Epidermal melanocyte (primary cell): Measurements from ENCODE around the gene LYRM1.
"Not testable (repeated sequence)": the region's sequence is repeated elsewhere in the genome, so short reads cannot be mapped to it uniquely, and the experiment has no call there.

Experiments
- DNase-seq: peaks from one replicate; pipeline ENCODE4 v3.0.0; 2011; ENCODE audit warnings: low spot score; ENCODE audit not compliant: insufficient read length

LYRM1 gene

GRCh38 chr16:20931066-20931600, 30.6 kb downstream of the LYRM1 start:
- DNase-seq = no peak

GRCh38 chr16:20933589-20933988, 33.0 kb downstream of the LYRM1 start:
- DNase-seq = no peak

DNA sequence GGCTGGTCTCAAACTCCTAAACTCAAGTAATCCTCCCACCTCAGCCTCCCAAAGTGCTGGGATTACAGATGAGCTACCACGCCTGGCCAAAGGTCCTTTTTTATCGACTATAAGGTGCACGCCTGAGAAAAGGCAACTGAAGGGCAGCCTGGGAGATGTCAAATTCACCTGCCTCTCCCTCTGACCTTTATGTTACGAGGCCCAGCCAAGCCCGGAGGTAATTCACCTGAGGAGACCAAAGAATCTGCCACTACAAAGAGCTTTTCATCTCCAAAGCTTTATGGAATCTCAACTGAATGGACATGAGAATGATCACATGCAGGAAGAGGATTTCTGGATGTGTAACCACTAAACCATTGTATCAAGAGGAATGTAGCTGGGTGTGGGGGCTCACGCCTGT, 37.2 kb downstream of the LYRM1 start:
- DNase-seq = no peak

DNA sequence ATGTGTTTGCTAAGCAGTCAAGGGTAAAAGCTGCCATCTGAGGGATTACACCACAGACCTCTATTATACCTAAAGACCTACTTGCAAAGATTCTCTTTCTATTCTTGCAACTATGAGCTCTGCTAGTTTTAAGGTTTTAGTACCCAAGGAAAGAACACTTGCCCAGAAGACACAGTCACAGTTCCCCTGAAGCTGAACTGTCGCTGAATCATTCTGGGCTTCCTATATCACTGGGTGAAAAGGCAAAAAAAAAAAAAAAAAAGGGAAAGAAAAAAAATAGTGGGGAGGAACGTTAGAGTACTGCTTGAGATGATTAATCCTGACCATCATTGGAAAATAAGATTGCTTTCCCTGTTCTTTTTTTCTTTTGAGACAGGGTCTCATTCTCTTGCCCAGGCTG, 37.9 kb downstream of the LYRM1 start:
- no peak for DNase-seq

- DNase-seq = no peak
Measured at GRCh38 chr16:20939611-20940010, 39.0 kb downstream of the LYRM1 start.

DNA sequence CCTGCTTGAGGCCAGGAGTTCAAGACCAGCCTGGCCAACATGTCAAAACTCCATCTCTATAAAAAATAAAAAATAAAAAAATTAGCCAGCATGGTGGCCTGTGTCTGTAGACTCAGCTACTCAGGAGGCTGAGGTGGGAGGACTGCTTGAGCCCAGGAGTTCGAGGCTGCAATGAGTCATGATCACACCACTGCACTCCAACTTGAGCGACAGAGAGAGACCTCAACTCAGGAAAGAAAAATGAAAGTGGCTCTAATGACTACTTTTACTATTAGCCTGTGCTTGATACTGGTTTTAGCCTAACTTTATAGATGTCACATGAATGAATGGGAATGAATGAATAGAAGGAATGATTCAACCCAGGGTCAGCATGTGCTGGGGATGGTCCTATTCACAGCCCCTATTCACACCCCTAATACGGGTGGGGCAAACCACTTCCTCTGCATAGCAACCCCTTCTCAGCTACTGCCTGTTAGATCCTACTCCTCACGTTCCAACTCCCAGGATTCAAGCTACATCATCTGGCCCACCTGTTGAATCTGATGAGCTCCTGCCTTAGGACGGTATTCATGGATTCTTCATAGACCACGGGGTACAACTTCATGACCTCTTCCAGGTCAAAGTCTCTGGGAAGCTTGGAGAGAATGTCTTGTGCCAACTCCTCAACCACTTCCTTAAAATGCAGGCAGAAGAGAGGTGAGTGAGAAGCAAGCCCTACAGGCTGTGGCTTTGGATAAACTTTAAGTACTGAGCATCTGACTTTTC, 40.5 kb downstream of the LYRM1 start:
- no peak for DNase-seq

DNA sequence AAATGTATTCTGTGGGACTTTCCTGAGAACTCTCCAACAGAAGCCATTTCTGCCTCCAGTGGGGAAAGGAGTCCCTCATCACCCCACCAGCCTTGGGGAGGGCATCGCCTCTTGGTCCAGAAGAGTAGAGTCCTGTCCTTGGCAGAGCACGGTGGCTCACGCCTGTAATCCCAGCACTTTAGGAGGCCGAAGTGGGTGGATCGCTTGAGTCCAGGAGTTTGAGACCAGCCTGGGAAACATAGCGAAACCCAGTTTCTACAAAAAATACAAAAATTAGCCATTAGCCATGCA, 41.0 kb downstream of the LYRM1 start:
- DNase-seq = no peak

- DNase-seq = no peak
Measured at GRCh38 chr16:20942256-20942655, 41.7 kb downstream of the LYRM1 start.

- no peak for DNase-seq
Measured at GRCh38 chr16:20944861-20945574, 44.4 kb downstream of the LYRM1 start.

- not testable (repeated sequence) for DNase-seq
Measured at GRCh38 chr16:20945575-20945875, 45.0 kb downstream of the LYRM1 start.

DNA sequence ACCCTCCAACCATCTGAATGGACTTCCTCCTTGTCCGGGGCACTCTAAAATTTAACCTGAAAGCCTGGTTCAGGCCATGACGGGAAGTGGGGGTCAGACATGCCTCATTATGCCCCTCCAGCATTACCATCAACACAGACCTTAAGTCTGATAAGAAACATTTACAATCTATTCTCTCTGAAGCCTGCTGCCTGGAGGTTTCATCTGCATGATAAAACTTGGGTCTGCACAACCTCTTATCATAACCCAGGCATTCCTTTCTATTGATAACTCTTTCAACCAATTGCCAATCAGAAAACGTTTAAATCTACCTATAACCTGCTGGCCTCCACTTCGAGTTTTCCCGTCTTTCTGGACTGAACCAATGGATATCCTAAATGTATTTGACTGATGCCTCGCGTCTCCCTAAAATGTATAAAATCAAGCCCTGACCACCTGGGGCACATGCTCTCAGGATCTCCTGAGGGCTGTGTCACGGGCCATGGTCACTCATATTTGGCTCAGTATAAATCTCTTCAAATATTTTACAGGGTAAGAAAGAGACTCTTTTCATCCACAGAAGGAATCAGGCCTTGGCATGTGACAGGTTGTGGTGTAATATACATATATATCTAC, 45.6 kb downstream of the LYRM1 start:
- no peak for DNase-seq

DNA sequence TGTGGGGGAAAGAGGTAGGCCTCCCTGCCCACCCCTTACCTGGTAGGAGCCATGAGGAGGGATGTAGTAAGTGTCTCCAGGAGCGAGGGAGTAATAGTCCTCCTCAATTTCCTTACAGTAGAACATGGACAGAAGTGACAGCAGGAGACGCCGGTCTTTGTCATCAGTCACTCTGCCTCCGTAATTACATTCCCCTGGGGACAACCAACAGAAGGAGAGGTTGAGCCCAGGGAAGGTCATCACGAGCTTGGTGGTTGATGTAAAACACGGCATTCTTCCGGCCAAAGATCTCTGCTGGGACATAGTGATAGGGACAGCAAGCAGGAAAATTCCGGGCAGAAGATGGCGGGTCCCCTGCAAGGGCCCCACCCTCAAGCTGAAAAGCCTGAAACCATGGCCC, 47.9 kb downstream of the LYRM1 start:
- no peak for DNase-seq

DNA sequence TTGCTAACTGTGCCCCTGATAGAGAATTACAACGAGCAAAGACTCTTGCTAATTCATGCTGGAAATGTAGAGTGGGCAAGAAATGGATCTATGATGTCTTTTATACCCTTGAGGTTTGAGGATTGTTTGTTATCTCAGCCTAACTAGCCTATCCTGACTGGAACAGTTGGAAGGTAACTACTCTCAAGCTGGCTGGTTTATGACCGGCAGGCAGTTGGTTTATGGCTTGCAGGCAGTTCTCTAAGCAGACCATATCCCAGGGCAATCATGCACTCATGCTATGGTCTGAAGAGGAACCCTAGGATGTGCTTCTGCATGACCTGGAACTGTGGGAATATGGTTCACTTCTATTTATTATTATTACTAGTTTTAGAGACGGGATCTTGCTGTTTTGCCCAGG, 49.1 kb downstream of the LYRM1 start:
- DNase-seq = no peak

- no peak for DNase-seq
Measured at GRCh38 chr16:20950294-20950693, 49.7 kb downstream of the LYRM1 start.

GRCh38 chr16:20952139-20952920, 51.8 kb downstream of the LYRM1 start:
- no peak for DNase-seq

GRCh38 chr16:20954574-20954973, 54.0 kb downstream of the LYRM1 start:
- DNase-seq = no peak

GRCh38 chr16:20956319-20956718, 55.7 kb downstream of the LYRM1 start:
- DNase-seq = no peak

DNA sequence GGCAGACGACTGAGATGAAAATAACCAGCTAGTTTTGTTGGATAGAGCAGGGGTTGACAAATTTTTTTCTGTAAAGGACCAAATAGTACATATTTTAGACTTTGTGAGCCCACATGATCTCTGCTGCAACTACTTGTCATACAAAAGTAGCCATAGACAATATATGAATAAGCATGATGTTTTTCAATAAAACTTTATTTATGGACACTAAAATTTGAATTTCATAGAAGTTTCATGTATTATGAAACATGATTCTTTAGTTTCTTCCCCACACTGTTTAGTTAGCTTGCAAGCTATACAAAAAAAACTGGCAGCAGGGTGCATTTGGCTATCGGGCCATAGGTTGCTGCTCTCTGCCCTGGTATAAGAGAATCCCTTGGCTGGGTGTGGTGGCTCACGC, 56.6 kb downstream of the LYRM1 start:
- DNase-seq = no peak

DNA sequence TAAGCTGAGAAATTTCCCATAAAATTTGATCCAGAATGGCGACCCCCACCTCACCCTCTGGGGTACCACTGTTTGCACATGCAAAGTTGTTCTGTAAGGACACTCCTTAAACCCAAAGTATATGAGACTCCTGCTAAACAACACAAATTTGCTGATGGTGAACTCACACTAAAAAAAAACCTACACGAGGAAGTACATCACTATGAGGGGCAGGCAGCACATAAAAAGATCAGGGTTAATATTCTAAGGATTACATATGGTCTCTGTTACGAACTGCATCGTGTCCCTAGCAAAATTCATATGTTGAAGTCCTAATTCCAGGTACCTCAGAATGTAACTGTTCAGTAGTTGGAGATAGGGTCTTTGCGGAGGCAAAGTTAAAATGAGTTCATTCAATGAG, 60.3 kb downstream of the LYRM1 start:
- DNase-seq = no peak

- no peak for DNase-seq
Measured at GRCh38 chr16:20968765-20969164, 68.2 kb downstream of the LYRM1 start.

DNA sequence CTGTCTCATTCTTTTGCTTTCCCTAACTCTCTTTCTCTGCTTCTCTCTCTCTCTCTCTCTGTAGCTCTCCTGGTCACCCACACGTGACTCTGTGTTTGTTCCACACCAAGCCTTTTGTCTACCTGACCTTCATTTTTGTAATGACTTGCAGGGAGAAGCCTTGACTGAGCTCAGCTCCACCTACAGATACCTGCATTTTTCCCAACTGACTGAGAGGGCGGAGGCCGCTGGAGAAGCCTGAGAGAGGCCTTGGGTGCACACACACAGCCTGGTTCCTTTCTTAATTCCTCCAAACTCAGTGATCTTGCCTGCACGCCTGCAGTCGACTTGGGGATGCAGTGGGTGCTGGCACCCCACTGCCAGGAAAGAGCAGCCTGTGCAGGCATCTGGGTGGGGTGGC, 68.8 kb downstream of the LYRM1 start:
- DNase-seq = no peak

GRCh38 chr16:20971401-20971800, 70.8 kb downstream of the LYRM1 start:
- DNase-seq = no peak
